ENCODE measurements around the gene SESTD1. TPM values are rescaled to one million over a fixed set of nuclear protein-coding genes. Genes with fewer than 3 reads are reported as not detected.

SESTD1 gene
- total RNA-seq, 4 donors from 2014 or later = 8.0 to 24.1 (median 10.5) TPM

- WGBS = 82% methylated on average over 4 of the region's 4 CpGs
- no peak for DNase-seq (ENCODE audit: low spot score in 2 of 2)
- Histone ChIP-seq H3K27ac (no peak overlapping the region), H3K4me1 (peaks cover 21% of the 10 kb centered on the region), H3K9me3 (no peaks in the 10 kb centered on the region), H3K27me3 (no peaks in the 10 kb centered on the region), H3K4me3 (no peak overlapping the region), H3K36me3 (no peaks in the 10 kb centered on the region)
- TF ChIP-seq POLR2AphosphoS5 (IDR thresholded peaks at IDR 0.05) (no peak), CTCF (IDR thresholded peaks at IDR 0.05) (no peak), POLR2A (IDR thresholded peaks at IDR 0.05) (no peak)
Observed at GRCh38 chr2:179240481-179241451, 23.9 kb downstream of the SESTD1 start.

GRCh38 chr2:179239838-179240237, 24.8 kb downstream of the SESTD1 start:
- H3K27ac ChIP-seq = no peak overlapping the region
- WGBS = 80% methylated on average over 2 of the region's 2 CpGs
- peaks cover 21% of the 10 kb centered on the region for H3K4me1 ChIP-seq
- TF ChIP-seq EP300 (IDR thresholded peaks at IDR 0.05) = no peak
- no peak for TF ChIP-seq POLR2A (IDR thresholded peaks at IDR 0.05)
- TF ChIP-seq POLR2AphosphoS5 (IDR thresholded peaks at IDR 0.05) = no peak
- TF ChIP-seq CTCF (IDR thresholded peaks at IDR 0.05) = no peak
- no peak for DNase-seq (ENCODE audit: low spot score in 2 of 2)
- no peaks in the 10 kb centered on the region for H3K27me3 ChIP-seq
- no peaks in the 10 kb centered on the region for H3K9me3 ChIP-seq
- no peaks in the 10 kb centered on the region for H3K36me3 ChIP-seq
- H3K4me3 ChIP-seq = no peak overlapping the region

GRCh38 chr2:179239195-179239594, 25.4 kb downstream of the SESTD1 start:
- Histone ChIP-seq H3K4me1 (peaks cover 21% of the 10 kb centered on the region), H3K27ac (no peak overlapping the region), H3K36me3 (no peaks in the 10 kb centered on the region), H3K27me3 (no peaks in the 10 kb centered on the region), H3K9me3 (no peaks in the 10 kb centered on the region), H3K4me3 (no peak overlapping the region)
- TF ChIP-seq POLR2AphosphoS5 (IDR thresholded peaks at IDR 0.05) (no peak), CTCF (IDR thresholded peaks at IDR 0.05) (no peak), EP300 (IDR thresholded peaks at IDR 0.05) (no peak), POLR2A (IDR thresholded peaks at IDR 0.05) (no peak)
- no peak for DNase-seq (ENCODE audit: low spot score in 2 of 2)

GRCh38 chr2:179238027-179238426, 26.6 kb downstream of the SESTD1 start:
- no peak for DNase-seq (ENCODE audit: low spot score in 2 of 2)
- peaks cover 21% of the 10 kb centered on the region for H3K4me1 ChIP-seq
- no peak overlapping the region for H3K4me3 ChIP-seq
- TF ChIP-seq POLR2A (IDR thresholded peaks at IDR 0.05) = no peak
- no peak for TF ChIP-seq EP300 (IDR thresholded peaks at IDR 0.05)
- no peak for TF ChIP-seq POLR2AphosphoS5 (IDR thresholded peaks at IDR 0.05)
- TF ChIP-seq CTCF (IDR thresholded peaks at IDR 0.05) = no peak
- H3K27me3 ChIP-seq = no peaks in the 10 kb centered on the region
- WGBS = 90% methylated on average over 1 of the region's 1 CpG
- no peak overlapping the region for H3K27ac ChIP-seq
- H3K36me3 ChIP-seq = no peaks in the 10 kb centered on the region
- no peaks in the 10 kb centered on the region for H3K9me3 ChIP-seq

- 76% methylated on average over 3 of the region's 3 CpGs for WGBS
- DNase-seq (ENCODE audit: low spot score in 2 of 2) = no peak
- Histone ChIP-seq H3K27ac (no peak overlapping the region), H3K4me3 (no peak overlapping the region), H3K27me3 (no peaks in the 10 kb centered on the region), H3K9me3 (no peaks in the 10 kb centered on the region), H3K4me1 (peaks cover 21% of the 10 kb centered on the region), H3K36me3 (no peaks in the 10 kb centered on the region)
- no peak for TF ChIP-seq POLR2A (IDR thresholded peaks at IDR 0.05)
- TF ChIP-seq EP300 (IDR thresholded peaks at IDR 0.05) = no peak
- no peak for TF ChIP-seq POLR2AphosphoS5 (IDR thresholded peaks at IDR 0.05)
- TF ChIP-seq CTCF (IDR thresholded peaks at IDR 0.05) = no peak
Observed at GRCh38 chr2:179237209-179237946, 27.3 kb downstream of the SESTD1 start.
